Nephron progenitor cell (in vitro differentiated cells): ENCODE data around the gene ALDH5A1.

Experiments used
- DNase-seq: peaks from one replicate; pipeline ENCODE4 v3.0.0; 2021
- H3K27ac Mint-ChIP-seq: 2 replicates; pipeline ENCODE4 v1.8.0; 2021; ENCODE audit warnings: mild to moderate bottlenecking, moderate library complexity, mixed read lengths
- H3K27me3 Mint-ChIP-seq: 2 replicates; pipeline ENCODE4 v1.8.0; 2021; ENCODE audit warnings: mild to moderate bottlenecking, low read depth, mixed read lengths; ENCODE audit not compliant: poor library complexity
- H3K36me3 Mint-ChIP-seq: 2 replicates; pipeline ENCODE4 v1.8.0; 2021; ENCODE audit warnings: low read depth, mixed read lengths
- H3K4me1 Mint-ChIP-seq: 2 replicates; pipeline ENCODE4 v1.8.0; 2021; ENCODE audit warnings: mixed read lengths
- H3K4me3 Mint-ChIP-seq: 2 replicates; pipeline ENCODE4 v1.8.0; 2021; ENCODE audit warnings: mild to moderate bottlenecking, moderate library complexity, mixed read lengths
- H3K9me3 Mint-ChIP-seq: 2 replicates; pipeline ENCODE4 v1.8.0; 2021; ENCODE audit warnings: mild to moderate bottlenecking, moderate library complexity, mixed read lengths
- CTCF ChIP-seq: fragments of 200-600 bp; sonication (generic); IDR thresholded peaks from 2 replicates; pipeline ENCODE4 v1.5.0; 2021; ENCODE audit warnings: antibody characterized with exemption

Gene ALDH5A1

GRCh38 chr6:24460966-24461365, 33.8 kb upstream of the ALDH5A1 start:
- no peak for DNase-seq
- H3K4me3 Mint-ChIP-seq: no peak overlapping the region
- no peaks in the 10 kb centered on the region for H3K36me3 Mint-ChIP-seq
- peaks cover 4% of the 10 kb centered on the region for H3K27me3 Mint-ChIP-seq
- TF ChIP-seq CTCF: no peak
- H3K9me3 Mint-ChIP-seq: no peaks in the 10 kb centered on the region
- no peaks in the 10 kb centered on the region for H3K4me1 Mint-ChIP-seq
- no peak overlapping the region for H3K27ac Mint-ChIP-seq

- Mint-ChIP-seq H3K36me3 (no peaks in the 10 kb centered on the region), H3K4me3 (no peak overlapping the region), H3K27me3 (no peaks in the 10 kb centered on the region), H3K27ac (no peak overlapping the region), H3K4me1 (no peaks in the 10 kb centered on the region), H3K9me3 (no peaks in the 10 kb centered on the region)
- no peak for TF ChIP-seq CTCF
- DNase-seq: no peak
These were observed 30.3 kb upstream of the ALDH5A1 start for GRCh38 chr6:24464253-24465038.

- no peak for DNase-seq
- H3K4me3 Mint-ChIP-seq: no peak overlapping the region
- no peak overlapping the region for H3K27ac Mint-ChIP-seq
- no peak for TF ChIP-seq CTCF
- H3K9me3 Mint-ChIP-seq: no peaks in the 10 kb centered on the region
- H3K27me3 Mint-ChIP-seq: no peaks in the 10 kb centered on the region
- H3K36me3 Mint-ChIP-seq: no peaks in the 10 kb centered on the region
- no peaks in the 10 kb centered on the region for H3K4me1 Mint-ChIP-seq
These were observed 25.0 kb upstream of the ALDH5A1 start for GRCh38 chr6:24469811-24470210.

GRCh38 chr6:24472181-24472580, 22.6 kb upstream of the ALDH5A1 start:
- no peak overlapping the region for H3K27ac Mint-ChIP-seq

GRCh38 chr6:24476631-24477030, 18.1 kb upstream of the ALDH5A1 start:
- DNase-seq: no peak
- peaks cover 18% of the 10 kb centered on the region for H3K36me3 Mint-ChIP-seq
- H3K4me3 Mint-ChIP-seq: no peak overlapping the region
- H3K9me3 Mint-ChIP-seq: peaks cover 12% of the 10 kb centered on the region
- no peaks in the 10 kb centered on the region for H3K27me3 Mint-ChIP-seq
- no peak overlapping the region for H3K27ac Mint-ChIP-seq
- TF ChIP-seq CTCF: no peak
- H3K4me1 Mint-ChIP-seq: no peaks in the 10 kb centered on the region

More at GRCh38 chr6:24472181-24472580, 22.6 kb upstream of the ALDH5A1 start:
- Mint-ChIP-seq H3K4me3 (no peak overlapping the region), H3K36me3 (no peaks in the 10 kb centered on the region), H3K9me3 (no peaks in the 10 kb centered on the region), H3K27me3 (no peaks in the 10 kb centered on the region), H3K4me1 (no peaks in the 10 kb centered on the region)
- no peak for TF ChIP-seq CTCF
- DNase-seq: no peak

- DNase-seq: no peak
- Mint-ChIP-seq H3K4me1 (no peaks in the 10 kb centered on the region), H3K27me3 (no peaks in the 10 kb centered on the region), H3K9me3 (peaks cover 12% of the 10 kb centered on the region), H3K36me3 (peaks cover 18% of the 10 kb centered on the region), H3K27ac (no peak overlapping the region), H3K4me3 (no peak overlapping the region)
- no peak for TF ChIP-seq CTCF
These were observed 17.7 kb upstream of the ALDH5A1 start for GRCh38 chr6:24477070-24477469.
